HuH-7.5 (cell line): Measurements from ENCODE around the gene OCA2.
"Not testable (repeated sequence)": the region's sequence is repeated elsewhere in the genome, so short reads cannot be mapped to it uniquely, and the experiment has no call there.

ENCODE experiments used
- DNase-seq: peaks from one replicate; pipeline ENCODE4 v3.0.0; 2011; ENCODE audit warnings: low spot score

Gene OCA2

DNA sequence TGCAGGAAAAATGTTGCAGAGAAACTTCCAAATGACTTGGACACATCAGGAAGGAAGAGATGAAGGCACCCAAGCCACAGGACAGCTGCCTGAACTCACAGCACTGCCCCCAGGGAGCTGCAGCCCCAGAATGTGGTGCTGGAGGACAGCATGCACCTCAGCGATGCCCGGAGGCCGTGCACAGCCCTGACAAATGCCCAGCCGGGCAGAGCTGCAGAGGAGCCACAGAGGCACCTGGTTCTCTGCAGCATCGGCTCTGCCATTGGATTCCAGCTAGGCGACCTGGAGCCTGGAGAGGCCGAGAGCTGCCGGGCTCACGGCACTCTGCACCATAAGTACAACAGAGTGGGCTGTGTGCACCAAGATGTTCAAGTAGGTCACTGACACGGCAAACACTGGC is 97.5 kb downstream of the OCA2 start:
- no peak for DNase-seq

- no peak for DNase-seq
Measured at GRCh38 chr15:27993996-27994780, 104.9 kb downstream of the OCA2 start.

DNA sequence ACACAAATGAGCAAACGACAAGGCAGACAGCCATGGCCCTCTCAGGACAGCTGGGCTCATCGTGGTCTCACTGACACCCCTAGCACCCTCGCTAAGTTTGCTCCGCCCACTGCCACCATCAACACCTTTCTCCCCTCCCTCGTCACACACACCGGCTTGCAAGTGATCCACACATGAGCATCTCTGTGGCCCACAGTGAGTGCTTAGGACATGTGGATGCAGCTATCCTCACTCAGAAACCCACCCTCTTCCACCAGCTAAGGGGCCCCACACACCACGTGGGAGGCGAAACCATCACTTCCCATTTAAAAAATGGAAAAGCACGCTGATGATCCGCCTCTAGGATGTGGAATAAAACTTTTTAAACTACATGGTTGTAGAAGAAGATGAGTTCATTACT is 105.6 kb downstream of the OCA2 start:
- no peak for DNase-seq

GRCh38 chr15:27990521-27991515 is 108.3 kb downstream of the OCA2 start:
- no peak for DNase-seq

DNA sequence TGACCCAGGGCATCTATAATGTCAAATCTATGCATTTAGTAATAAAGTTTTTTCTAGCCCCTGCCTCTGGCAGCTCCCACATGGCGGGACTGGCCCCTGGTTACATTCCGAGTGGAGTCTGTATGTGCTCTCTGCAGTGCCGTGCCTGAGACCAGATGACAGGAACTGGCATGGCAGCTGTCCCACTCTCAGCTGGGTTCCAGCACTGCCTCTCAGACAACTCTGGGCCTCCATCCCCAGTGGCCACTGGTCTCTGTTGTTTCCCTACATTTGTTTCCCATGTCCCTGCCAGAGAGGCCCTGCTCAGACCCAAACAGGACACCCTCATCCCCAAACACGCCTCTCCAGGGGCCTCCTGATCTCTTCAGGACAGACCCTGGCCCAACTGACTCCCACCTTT is 109.3 kb downstream of the OCA2 start:
- no peak for DNase-seq

DNA sequence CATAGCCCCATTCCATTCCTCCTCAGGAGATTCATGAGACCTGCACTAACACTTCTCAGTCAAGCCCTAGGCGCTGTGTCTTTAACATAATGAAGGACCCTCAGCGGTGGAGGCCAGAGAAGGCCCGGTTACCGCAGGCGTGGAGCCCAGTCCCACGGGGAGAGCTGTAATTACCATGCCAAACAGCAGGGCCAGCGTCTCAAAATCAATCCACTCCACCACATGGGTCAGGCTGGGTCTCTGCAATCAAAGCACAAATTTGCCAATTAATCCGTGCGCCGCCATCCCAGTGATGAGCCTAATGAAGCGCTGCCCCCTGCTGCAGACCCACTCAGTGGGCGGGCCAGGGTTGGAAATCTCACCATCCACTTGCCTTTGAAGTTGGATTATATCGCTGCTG is 109.7 kb downstream of the OCA2 start:
- no peak for DNase-seq

- no peak for DNase-seq
Measured at GRCh38 chr15:27985099-27985498, 114.0 kb downstream of the OCA2 start.

DNA sequence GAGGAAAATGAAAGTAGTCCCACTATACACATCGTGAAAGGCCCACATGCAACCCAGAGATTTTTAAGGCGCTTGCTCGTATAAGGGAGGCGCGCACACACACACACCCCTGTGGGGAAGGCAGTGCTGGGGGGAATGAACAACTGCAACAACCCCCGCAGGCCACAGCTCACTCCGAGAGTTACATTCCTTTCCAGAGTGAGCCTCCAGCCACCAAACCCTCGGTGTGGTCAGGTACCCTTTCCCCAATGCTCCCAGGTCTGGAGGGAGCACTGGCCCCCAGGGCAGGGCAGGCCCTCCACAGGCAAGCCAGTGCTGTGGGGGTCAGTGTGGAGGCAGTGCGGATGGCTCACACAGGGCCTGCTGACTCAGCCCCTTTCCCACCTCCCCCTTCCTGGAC is 115.6 kb downstream of the OCA2 start:
- no peak for DNase-seq

- DNase-seq: no peak
Measured at GRCh38 chr15:27977696-27978095, 121.4 kb downstream of the OCA2 start.

DNA sequence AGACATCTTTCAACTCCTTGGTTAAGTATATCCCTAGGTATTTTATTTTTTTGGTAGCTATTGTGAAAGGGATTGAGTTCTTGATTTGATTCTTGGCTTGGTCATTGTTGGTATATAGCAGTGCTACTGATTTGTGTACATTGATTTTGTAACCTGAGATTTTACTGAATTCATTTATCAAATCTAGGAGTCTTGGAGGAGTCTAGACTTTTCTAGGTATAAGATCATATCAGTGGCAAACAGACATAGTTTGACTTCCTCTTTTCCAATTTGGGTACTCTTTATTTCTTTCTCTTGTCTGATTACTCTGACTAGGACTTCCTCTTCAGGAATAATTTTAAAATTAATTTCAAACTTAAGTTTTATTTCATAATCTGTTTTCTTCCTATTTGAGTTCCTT is 125.2 kb downstream of the OCA2 start:
- DNase-seq: no peak

- no peak for DNase-seq
Measured at GRCh38 chr15:27970661-27971392, 128.3 kb downstream of the OCA2 start.

DNA sequence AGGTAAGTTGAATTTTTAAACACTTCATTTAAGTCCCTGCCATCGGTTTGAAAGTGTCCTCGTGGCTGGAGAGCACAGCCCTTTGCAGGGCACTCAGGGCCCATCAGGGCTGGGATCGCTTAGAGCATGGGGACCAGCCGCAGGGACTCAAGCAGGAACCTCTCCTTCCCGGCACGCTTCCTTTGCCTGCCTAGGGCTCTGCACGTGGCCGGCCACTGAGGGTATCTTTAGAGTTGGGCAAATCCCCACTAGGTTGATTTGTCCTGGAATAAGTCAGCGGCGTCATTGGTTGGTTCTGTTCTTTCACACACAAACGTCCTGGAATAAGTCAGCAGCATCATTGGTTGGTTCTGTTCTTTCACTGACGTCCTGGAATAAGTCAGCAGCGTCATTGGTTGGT is 131.6 kb downstream of the OCA2 start:
- no peak for DNase-seq

- no peak for DNase-seq
Measured at GRCh38 chr15:27965546-27965945, 133.6 kb downstream of the OCA2 start.

GRCh38 chr15:27961801-27962200 is 137.3 kb downstream of the OCA2 start:
- DNase-seq: no peak

DNA sequence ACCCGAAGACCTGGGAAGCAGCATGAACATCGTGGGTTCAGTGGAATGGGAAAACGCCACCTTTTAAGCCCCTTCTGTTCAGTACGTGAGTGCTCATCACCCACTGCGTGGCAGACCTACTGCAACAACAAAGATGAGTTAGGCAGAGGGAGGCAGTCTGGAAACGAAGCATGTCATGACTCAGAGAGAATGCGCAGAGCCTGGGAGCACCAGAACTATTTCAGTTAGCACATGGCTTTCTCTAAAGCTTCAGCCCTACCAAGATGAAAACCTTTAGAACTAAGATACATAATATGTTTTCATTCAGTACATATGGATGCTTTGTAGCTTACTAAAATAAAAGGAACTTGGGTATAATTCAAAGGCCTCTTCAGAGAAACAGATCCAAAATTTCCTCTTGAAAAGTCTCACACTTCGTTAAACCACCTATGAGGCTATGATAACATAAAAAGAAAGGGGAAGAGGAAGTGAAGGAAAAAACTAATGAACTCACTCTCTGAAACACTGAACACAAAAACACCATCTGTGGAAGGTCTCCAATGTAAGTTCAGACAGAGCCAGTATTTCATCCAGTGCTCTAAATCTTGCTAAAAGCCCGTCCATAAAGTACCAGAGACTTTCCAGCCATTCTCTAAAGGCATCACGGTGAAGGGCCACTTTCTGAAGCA is 140.1 kb downstream of the OCA2 start:
- DNase-seq: no peak

GRCh38 chr15:27956285-27956684 is 142.8 kb downstream of the OCA2 start:
- DNase-seq: no peak

GRCh38 chr15:27955087-27955486 is 144.0 kb downstream of the OCA2 start:
- DNase-seq: no peak

DNA sequence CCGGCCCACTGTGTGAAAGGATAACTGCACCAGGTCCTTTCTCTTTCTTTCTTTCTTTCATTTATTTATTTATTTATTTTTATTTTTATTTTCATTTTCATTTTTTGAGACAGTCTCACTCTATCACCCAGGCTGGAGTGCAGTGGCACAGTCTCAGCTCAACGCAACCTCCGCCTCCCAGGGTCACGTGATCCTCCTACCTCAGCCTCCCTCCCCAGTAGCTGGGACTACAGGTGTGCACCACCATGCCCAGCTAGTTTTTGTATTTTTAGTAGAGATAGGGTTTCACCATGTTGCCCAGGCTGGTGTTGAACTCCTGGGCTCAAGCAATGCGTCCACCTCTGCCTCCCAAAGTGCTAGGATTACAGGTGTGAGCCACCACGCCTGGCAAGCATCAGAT is 146.5 kb downstream of the OCA2 start:
- not testable (repeated sequence) for DNase-seq

- no peak for DNase-seq
Measured at GRCh38 chr15:27951191-27951890, 147.8 kb downstream of the OCA2 start.

- no peak for DNase-seq
Measured at GRCh38 chr15:27949089-27949488, 150.0 kb downstream of the OCA2 start.

- no peak for DNase-seq
Measured at GRCh38 chr15:27939246-27939645, 159.9 kb downstream of the OCA2 start.
